ENCODE data around the gene BRD1.
"Not testable (repeated sequence)": the region's sequence is repeated elsewhere in the genome, so short reads cannot be mapped to it uniquely, and the experiment has no call there.

BRD1 gene

GRCh38 chr22:49781886-49782285, 45.8 kb downstream of the BRD1 start:
- H3K9me3 ChIP-seq (ENCODE audit: control insufficient read depth in 2 of 2, low read length in 2 of 2); H3K27ac ChIP-seq (ENCODE audit: low read depth in 2 of 2, low read length in 2 of 2); H3K4me3 ChIP-seq (ENCODE audit: low read length in 2 of 2); H3K27me3 ChIP-seq (ENCODE audit: control insufficient read depth in 2 of 2, insufficient read depth in 2 of 2, low read length in 2 of 2); H3K4me1 ChIP-seq (ENCODE audit: control insufficient read depth in 2 of 2, insufficient read depth in 2 of 2, low read length in 2 of 2); H3K9ac ChIP-seq (ENCODE audit: low read depth in 1 of 2, low read length in 2 of 2): not testable (repeated sequence)
- peaks cover 33 to 41% of the 10 kb centered on the region in 2 donors for H3K36me3 ChIP-seq (ENCODE audit: control insufficient read depth in 2 of 2, insufficient read depth in 2 of 2, low read length in 2 of 2)

GRCh38 chr22:49781289-49781782, 46.3 kb downstream of the BRD1 start:
- Histone ChIP-seq H3K27me3 (ENCODE audit: control insufficient read depth in 2 of 2, insufficient read depth in 2 of 2, low read length in 2 of 2) (no peaks in the 10 kb centered on the region), H3K9ac (ENCODE audit: low read depth in 1 of 2, low read length in 2 of 2) (no peak overlapping the region), H3K36me3 (ENCODE audit: control insufficient read depth in 2 of 2, insufficient read depth in 2 of 2, low read length in 2 of 2) (peaks cover 33 to 39% of the 10 kb centered on the region in 2 donors), H3K4me1 (ENCODE audit: control insufficient read depth in 2 of 2, insufficient read depth in 2 of 2, low read length in 2 of 2) (no peaks in the 10 kb centered on the region), H3K27ac (ENCODE audit: low read depth in 2 of 2, low read length in 2 of 2) (no peak overlapping the region), H3K9me3 (ENCODE audit: control insufficient read depth in 2 of 2, low read length in 2 of 2) (no peaks in the 10 kb centered on the region), H3K4me3 (ENCODE audit: low read length in 2 of 2) (no peak overlapping the region)

- no peak overlapping the region for H3K27ac ChIP-seq (ENCODE audit: low read depth in 2 of 2, low read length in 2 of 2)
- no peak overlapping the region for H3K9ac ChIP-seq (ENCODE audit: low read depth in 1 of 2, low read length in 2 of 2)
- no peaks in the 10 kb centered on the region for H3K4me1 ChIP-seq (ENCODE audit: control insufficient read depth in 2 of 2, insufficient read depth in 2 of 2, low read length in 2 of 2)
- H3K36me3 ChIP-seq (ENCODE audit: control insufficient read depth in 2 of 2, insufficient read depth in 2 of 2, low read length in 2 of 2) = peaks cover 34 to 42% of the 10 kb centered on the region in 2 donors
- H3K4me3 ChIP-seq (ENCODE audit: low read length in 2 of 2) = no peak overlapping the region
- H3K9me3 ChIP-seq (ENCODE audit: control insufficient read depth in 2 of 2, low read length in 2 of 2) = no peaks in the 10 kb centered on the region
- H3K27me3 ChIP-seq (ENCODE audit: control insufficient read depth in 2 of 2, insufficient read depth in 2 of 2, low read length in 2 of 2) = no peaks in the 10 kb centered on the region
These were observed 46.9 kb downstream of the BRD1 start for GRCh38 chr22:49780698-49781288.

- Histone ChIP-seq H3K9me3 (ENCODE audit: control insufficient read depth in 2 of 2, low read length in 2 of 2) (no peaks in the 10 kb centered on the region), H3K27me3 (ENCODE audit: control insufficient read depth in 2 of 2, insufficient read depth in 2 of 2, low read length in 2 of 2) (no peaks in the 10 kb centered on the region), H3K27ac (ENCODE audit: low read depth in 2 of 2, low read length in 2 of 2) (no peak overlapping the region), H3K4me1 (ENCODE audit: control insufficient read depth in 2 of 2, insufficient read depth in 2 of 2, low read length in 2 of 2) (no peaks in the 10 kb centered on the region), H3K36me3 (ENCODE audit: control insufficient read depth in 2 of 2, insufficient read depth in 2 of 2, low read length in 2 of 2) (peaks cover 39 to 42% of the 10 kb centered on the region in 2 donors), H3K9ac (ENCODE audit: low read depth in 1 of 2, low read length in 2 of 2) (no peak overlapping the region), H3K4me3 (ENCODE audit: low read length in 2 of 2) (no peak overlapping the region)
These were observed 47.6 kb downstream of the BRD1 start for GRCh38 chr22:49779853-49780697.

- Histone ChIP-seq H3K4me3 (ENCODE audit: low read length in 2 of 2) (no peak overlapping the region), H3K9ac (ENCODE audit: low read depth in 1 of 2, low read length in 2 of 2) (no peak overlapping the region), H3K9me3 (ENCODE audit: control insufficient read depth in 2 of 2, low read length in 2 of 2) (no peaks in the 10 kb centered on the region), H3K27me3 (ENCODE audit: control insufficient read depth in 2 of 2, insufficient read depth in 2 of 2, low read length in 2 of 2) (no peaks in the 10 kb centered on the region), H3K27ac (ENCODE audit: low read depth in 2 of 2, low read length in 2 of 2) (no peak overlapping the region), H3K36me3 (ENCODE audit: control insufficient read depth in 2 of 2, insufficient read depth in 2 of 2, low read length in 2 of 2) (peaks cover 40 to 42% of the 10 kb centered on the region in 2 donors), H3K4me1 (ENCODE audit: control insufficient read depth in 2 of 2, insufficient read depth in 2 of 2, low read length in 2 of 2) (no peaks in the 10 kb centered on the region)
These were observed 48.5 kb downstream of the BRD1 start for GRCh38 chr22:49779211-49779610.

- Histone ChIP-seq H3K4me1 (ENCODE audit: control insufficient read depth in 2 of 2, insufficient read depth in 2 of 2, low read length in 2 of 2) (no peaks in the 10 kb centered on the region), H3K4me3 (ENCODE audit: low read length in 2 of 2) (no peak overlapping the region), H3K27me3 (ENCODE audit: control insufficient read depth in 2 of 2, insufficient read depth in 2 of 2, low read length in 2 of 2) (no peaks in the 10 kb centered on the region), H3K27ac (ENCODE audit: low read depth in 2 of 2, low read length in 2 of 2) (no peak overlapping the region), H3K36me3 (ENCODE audit: control insufficient read depth in 2 of 2, insufficient read depth in 2 of 2, low read length in 2 of 2) (peaks cover 37 to 41% of the 10 kb centered on the region in 2 donors), H3K9me3 (ENCODE audit: control insufficient read depth in 2 of 2, low read length in 2 of 2) (no peaks in the 10 kb centered on the region), H3K9ac (ENCODE audit: low read depth in 1 of 2, low read length in 2 of 2) (no peak overlapping the region)
These were observed 50.0 kb downstream of the BRD1 start for GRCh38 chr22:49777569-49778249.

GRCh38 chr22:49776891-49777290, 50.8 kb downstream of the BRD1 start:
- H3K4me1 ChIP-seq (ENCODE audit: control insufficient read depth in 2 of 2, insufficient read depth in 2 of 2, low read length in 2 of 2) = no peaks in the 10 kb centered on the region
- H3K27ac ChIP-seq (ENCODE audit: low read depth in 2 of 2, low read length in 2 of 2) = no peak overlapping the region
- no peaks in the 10 kb centered on the region for H3K27me3 ChIP-seq (ENCODE audit: control insufficient read depth in 2 of 2, insufficient read depth in 2 of 2, low read length in 2 of 2)
- no peak overlapping the region for H3K4me3 ChIP-seq (ENCODE audit: low read length in 2 of 2)
- H3K9me3 ChIP-seq (ENCODE audit: control insufficient read depth in 2 of 2, low read length in 2 of 2) = no peaks in the 10 kb centered on the region
- no peak overlapping the region for H3K9ac ChIP-seq (ENCODE audit: low read depth in 1 of 2, low read length in 2 of 2)
- peaks cover 37 to 46% of the 10 kb centered on the region in 2 donors for H3K36me3 ChIP-seq (ENCODE audit: control insufficient read depth in 2 of 2, insufficient read depth in 2 of 2, low read length in 2 of 2)

GRCh38 chr22:49775867-49776511, 51.7 kb downstream of the BRD1 start:
- H3K4me1 ChIP-seq (ENCODE audit: control insufficient read depth in 2 of 2, insufficient read depth in 2 of 2, low read length in 2 of 2) = no peaks in the 10 kb centered on the region
- no peak overlapping the region for H3K4me3 ChIP-seq (ENCODE audit: low read length in 2 of 2)
- H3K27ac ChIP-seq (ENCODE audit: low read depth in 2 of 2, low read length in 2 of 2) = no peak overlapping the region
- H3K9ac ChIP-seq (ENCODE audit: low read depth in 1 of 2, low read length in 2 of 2) = no peak overlapping the region
- peaks cover 37 to 46% of the 10 kb centered on the region in 2 donors for H3K36me3 ChIP-seq (ENCODE audit: control insufficient read depth in 2 of 2, insufficient read depth in 2 of 2, low read length in 2 of 2)
- H3K9me3 ChIP-seq (ENCODE audit: control insufficient read depth in 2 of 2, low read length in 2 of 2) = no peaks in the 10 kb centered on the region
- H3K27me3 ChIP-seq (ENCODE audit: control insufficient read depth in 2 of 2, insufficient read depth in 2 of 2, low read length in 2 of 2) = no peaks in the 10 kb centered on the region

- Histone ChIP-seq H3K4me1 (ENCODE audit: control insufficient read depth in 2 of 2, insufficient read depth in 2 of 2, low read length in 2 of 2) (no peaks in the 10 kb centered on the region), H3K9me3 (ENCODE audit: control insufficient read depth in 2 of 2, low read length in 2 of 2) (no peaks in the 10 kb centered on the region), H3K27me3 (ENCODE audit: control insufficient read depth in 2 of 2, insufficient read depth in 2 of 2, low read length in 2 of 2) (no peaks in the 10 kb centered on the region), H3K36me3 (ENCODE audit: control insufficient read depth in 2 of 2, insufficient read depth in 2 of 2, low read length in 2 of 2) (peaks cover 37 to 46% of the 10 kb centered on the region in 2 donors), H3K27ac (ENCODE audit: low read depth in 2 of 2, low read length in 2 of 2) (no peak overlapping the region), H3K4me3 (ENCODE audit: low read length in 2 of 2) (no peak overlapping the region), H3K9ac (ENCODE audit: low read depth in 1 of 2, low read length in 2 of 2) (no peak overlapping the region)
These were observed 52.3 kb downstream of the BRD1 start for GRCh38 chr22:49775191-49775866.

Data from mucosa of rectum (tissue), 2 donors.